ENCODE results near the gene TBC1D9B.

GRCh38 chr5:179862891-179863290 is 44.8 kb downstream of the TBC1D9B start:
- no peak for TF ChIP-seq CTCF (IDR thresholded peaks at IDR 0.05)
- no peak for TF ChIP-seq POLR2A (IDR thresholded peaks at IDR 0.05)
- TF ChIP-seq POLR2AphosphoS5 (IDR thresholded peaks at IDR 0.05): no peak

Measured in gastroesophageal sphincter (tissue), 3 donors.